ENCODE results near the gene CADPS2.

Gene CADPS2

GRCh38 chr7:122549578-122549977, 336.7 kb downstream of the CADPS2 start:
- no peak for TF ChIP-seq ARNTL (CRISPR knock-in tag; IDR thresholded peaks at IDR 0.05; ENCODE audit: borderline replicate concordance, low read depth)
- TF ChIP-seq SNAI2 (CRISPR knock-in tag; IDR thresholded peaks at IDR 0.05) = no peak
- TF ChIP-seq TCF4 (CRISPR knock-in tag; IDR thresholded peaks at IDR 0.05; ENCODE audit: borderline replicate concordance) = no peak
- no peak for TF ChIP-seq ZFP30 (CRISPR knock-in tag; IDR thresholded peaks at IDR 0.05)
- TF ChIP-seq ISL1 (CRISPR knock-in tag; IDR thresholded peaks at IDR 0.05) = no peak
- ATAC-seq = no peak

- no peak for ATAC-seq
- TF ChIP-seq BACH2 (CRISPR knock-in tag; IDR thresholded peaks at IDR 0.05; ENCODE audit: borderline replicate concordance) = no peak
- TF ChIP-seq PPARA (CRISPR knock-in tag; IDR thresholded peaks at IDR 0.05; ENCODE audit: borderline replicate concordance) = no peak
- no peak for TF ChIP-seq ZNF565 (CRISPR knock-in tag; conservative IDR thresholded peaks at IDR 0.05; ENCODE audit: low read depth)
- no peak for TF ChIP-seq ZC3H10 (CRISPR knock-in tag; IDR thresholded peaks at IDR 0.05)
- TF ChIP-seq ESRRG (CRISPR knock-in tag; IDR thresholded peaks at IDR 0.05) = no peak
- TF ChIP-seq PATZ1 (CRISPR knock-in tag; IDR thresholded peaks at IDR 0.05; ENCODE audit: borderline replicate concordance) = no peak
- no peak for TF ChIP-seq CREB5 (CRISPR knock-in tag; IDR thresholded peaks at IDR 0.05; ENCODE audit: low read depth)
- TF ChIP-seq ZNF70 (CRISPR knock-in tag; IDR thresholded peaks at IDR 0.05) = no peak
- no peak for TF ChIP-seq SNAI2 (CRISPR knock-in tag; IDR thresholded peaks at IDR 0.05)
- no peak for TF ChIP-seq POU6F1 (CRISPR knock-in tag; IDR thresholded peaks at IDR 0.05; ENCODE audit: borderline replicate concordance, low read depth)
- TF ChIP-seq ZFP30 (CRISPR knock-in tag; IDR thresholded peaks at IDR 0.05) = no peak
- no peak for TF ChIP-seq ARNTL (CRISPR knock-in tag; IDR thresholded peaks at IDR 0.05; ENCODE audit: borderline replicate concordance, low read depth)
These were observed 339.8 kb downstream of the CADPS2 start for GRCh38 chr7:122546496-122546895.

GRCh38 chr7:122544463-122544862, 341.8 kb downstream of the CADPS2 start:
- TF ChIP-seq RARB (CRISPR knock-in tag; IDR thresholded peaks at IDR 0.05) (no peak), CREB5 (CRISPR knock-in tag; IDR thresholded peaks at IDR 0.05; ENCODE audit: low read depth) (no peak), ZC3H10 (CRISPR knock-in tag; IDR thresholded peaks at IDR 0.05) (no peak), ZNF70 (CRISPR knock-in tag; IDR thresholded peaks at IDR 0.05) (no peak), TOX (CRISPR knock-in tag; IDR thresholded peaks at IDR 0.05; ENCODE audit: borderline replicate concordance) (no peak), TSHZ2 (CRISPR knock-in tag; IDR thresholded peaks at IDR 0.05) (no peak), ZFP3 (CRISPR knock-in tag; IDR thresholded peaks at IDR 0.05) (no peak), GLIS3 (CRISPR knock-in tag; IDR thresholded peaks at IDR 0.05) (no peak), PPARA (CRISPR knock-in tag; IDR thresholded peaks at IDR 0.05; ENCODE audit: borderline replicate concordance) (no peak), BACH2 (CRISPR knock-in tag; IDR thresholded peaks at IDR 0.05; ENCODE audit: borderline replicate concordance) (no peak), TCF4 (CRISPR knock-in tag; IDR thresholded peaks at IDR 0.05; ENCODE audit: borderline replicate concordance) (no peak), SNAI2 (CRISPR knock-in tag; IDR thresholded peaks at IDR 0.05) (no peak), CSDC2 (CRISPR knock-in tag; IDR thresholded peaks at IDR 0.05) (no peak), ZNF8 (CRISPR knock-in tag; IDR thresholded peaks at IDR 0.05) (no peak), CSRNP3 (CRISPR knock-in tag; IDR thresholded peaks at IDR 0.05) (no peak), PATZ1 (CRISPR knock-in tag; IDR thresholded peaks at IDR 0.05; ENCODE audit: borderline replicate concordance) (no peak), ISL1 (CRISPR knock-in tag; IDR thresholded peaks at IDR 0.05) (no peak), ZFP30 (CRISPR knock-in tag; IDR thresholded peaks at IDR 0.05) (no peak), OSR1 (CRISPR knock-in tag; IDR thresholded peaks at IDR 0.05) (no peak)
- ATAC-seq = no peak

All from SK-N-SH treated with all-trans-retinoic acid at 6 μM for 48 hours (cell line).